Activated T-cell treated with anti-CD3 and anti-CD28 coated beads for 24 hours (primary cell): ENCODE measurements around the gene PLA2G2F.
A peak's percentile ranks its signal among the peaks of the same experiment; 100 is the strongest.

ENCODE experiments used
- DNase-seq: peaks from one replicate; pipeline ENCODE4 v3.0.0-alpha.2; 2020; ENCODE audit warnings: low read depth

The PLA2G2F gene

DNA sequence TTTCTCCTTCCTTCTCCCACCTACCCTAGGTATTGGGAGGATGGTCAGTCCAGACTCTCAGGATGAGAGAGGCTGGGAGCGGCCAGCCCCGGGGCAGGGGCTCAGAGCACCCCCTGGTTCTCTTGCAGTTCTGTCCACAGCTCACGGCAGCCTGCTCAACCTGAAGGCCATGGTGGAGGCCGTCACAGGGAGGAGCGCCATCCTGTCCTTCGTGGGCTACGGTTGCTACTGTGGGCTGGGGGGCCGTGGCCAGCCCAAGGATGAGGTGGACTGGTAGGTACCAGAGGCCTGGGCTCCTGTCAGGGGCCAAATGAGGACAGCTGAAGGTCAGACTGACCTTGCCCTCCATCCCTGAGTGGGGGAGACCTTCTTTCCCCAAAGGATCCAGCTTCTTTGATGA, 4.2 kb downstream of the PLA2G2F start:
- DNase-seq, result no peak

DNA sequence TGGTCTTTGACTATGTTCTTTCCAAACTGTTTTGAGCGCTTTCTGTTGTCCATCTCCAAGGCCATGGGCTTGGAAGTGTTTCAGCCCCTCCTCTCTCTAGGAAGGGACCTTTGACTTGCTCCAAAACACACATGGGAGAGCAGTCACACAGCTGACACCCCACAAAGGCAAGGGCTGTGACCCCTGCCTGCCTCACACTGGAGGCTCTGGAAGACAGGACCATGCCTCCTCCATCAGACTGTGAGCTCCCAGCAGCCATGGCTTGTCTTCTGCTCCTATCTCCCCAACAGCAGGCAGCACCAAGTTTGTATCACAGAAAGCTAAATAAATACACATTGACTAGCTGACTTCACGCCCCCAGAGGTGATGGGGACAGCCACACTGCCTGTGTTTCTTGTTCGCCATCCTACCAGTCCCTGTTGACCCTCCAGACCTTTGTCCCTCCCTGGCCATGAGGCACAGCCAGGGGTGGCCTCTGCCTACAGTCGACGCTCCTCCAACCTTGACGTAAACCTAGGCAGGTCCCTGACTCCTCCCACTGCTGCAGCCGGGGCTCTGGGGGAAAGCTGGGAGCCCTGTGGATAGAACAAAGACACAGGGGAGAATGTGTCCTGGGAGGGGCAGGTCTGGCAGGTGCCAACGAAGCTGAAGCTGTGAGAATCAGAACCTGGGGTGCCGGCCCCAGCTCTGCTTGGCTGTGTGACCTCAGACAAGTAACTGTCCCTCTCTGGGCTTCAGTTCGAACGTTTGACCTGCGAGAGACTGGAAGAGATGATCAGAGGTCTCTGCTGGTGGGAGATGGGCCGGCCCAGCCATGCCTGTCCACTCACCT, 4.8 kb downstream of the PLA2G2F start:
- DNase-seq, result no peak

- no peak for DNase-seq
Observed at GRCh38 chr1:20147846-20148570, 8.9 kb downstream of the PLA2G2F start.

GRCh38 chr1:20148571-20149500, 9.7 kb downstream of the PLA2G2F start:
- no peak for DNase-seq

- DNase-seq, result no peak
Observed at GRCh38 chr1:20149601-20150325, 10.6 kb downstream of the PLA2G2F start.

GRCh38 chr1:20150326-20150705, 11.2 kb downstream of the PLA2G2F start:
- DNase-seq, result no peak

DNA sequence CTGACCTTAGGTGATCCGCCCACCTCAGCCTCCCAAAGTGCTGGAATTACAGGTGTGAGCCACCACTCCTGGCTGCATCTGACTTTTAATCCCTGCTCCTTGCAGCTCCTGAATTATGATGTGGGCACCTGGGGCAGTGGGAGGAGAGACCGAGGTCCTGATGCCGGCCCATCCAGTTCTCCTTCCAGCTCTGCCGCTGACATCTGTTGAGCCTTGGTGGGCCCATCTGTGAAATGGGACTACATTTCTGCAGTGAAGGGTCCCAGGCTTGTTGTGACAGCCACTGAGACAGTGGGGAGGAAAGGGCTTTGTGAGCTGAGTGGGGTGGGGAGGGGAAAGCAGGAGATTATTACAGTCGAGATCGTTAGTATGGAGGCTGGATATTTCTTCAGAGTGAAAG, 11.8 kb downstream of the PLA2G2F start:
- DNase-seq, result no peak

DNA sequence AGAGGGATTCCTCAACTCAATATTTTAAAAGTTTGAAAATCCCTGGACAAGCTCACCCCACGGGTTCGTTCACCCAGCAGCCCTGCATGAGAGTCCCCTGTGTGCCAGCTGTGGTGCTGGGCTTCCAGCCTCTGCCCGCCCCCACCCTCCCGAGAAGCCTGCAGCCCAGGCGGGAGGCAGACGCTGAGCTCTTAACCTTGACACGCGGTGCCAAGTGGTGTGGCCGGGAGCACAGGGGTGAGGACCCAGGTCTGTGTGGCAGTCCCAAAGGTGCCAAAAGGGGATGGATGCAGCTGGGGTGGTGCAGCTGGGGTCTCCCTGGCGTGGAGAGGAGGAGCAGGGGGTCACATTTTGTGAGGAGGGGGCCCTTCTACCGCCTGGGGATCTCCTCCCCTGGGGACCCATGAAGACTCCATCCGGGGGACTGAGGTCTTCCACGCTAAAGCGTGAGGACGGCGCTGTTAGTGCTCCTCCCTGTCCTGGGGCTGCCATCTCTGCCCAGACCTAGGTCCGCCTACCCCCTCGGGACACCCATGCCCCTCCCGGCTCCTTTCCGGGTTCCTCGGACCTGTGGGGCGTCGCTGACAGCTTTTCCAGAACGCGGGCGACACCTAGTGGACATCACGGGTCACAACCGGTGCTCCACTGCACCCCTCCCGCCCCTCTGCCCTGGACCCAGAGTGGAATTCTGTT, 12.9 kb downstream of the PLA2G2F start:
- peak; percentile 69 for DNase-seq

DNA sequence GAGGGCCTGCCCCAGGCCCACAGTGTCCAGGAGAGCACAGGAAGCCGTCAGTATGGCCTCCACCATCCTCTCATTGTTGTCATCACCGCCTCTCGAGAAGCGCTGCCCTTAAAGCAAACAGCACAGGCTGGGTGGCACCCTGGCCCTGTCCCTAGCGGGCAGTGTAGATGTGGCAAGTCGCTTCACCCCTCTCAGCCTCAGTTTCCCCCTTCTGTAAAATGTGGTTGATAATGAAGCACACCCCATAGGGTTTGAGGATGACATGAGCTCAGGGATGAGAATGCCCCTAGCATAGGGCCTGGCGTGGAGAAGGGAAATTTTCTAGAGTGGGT, 13.4 kb downstream of the PLA2G2F start:
- DNase-seq, result no peak

DNA sequence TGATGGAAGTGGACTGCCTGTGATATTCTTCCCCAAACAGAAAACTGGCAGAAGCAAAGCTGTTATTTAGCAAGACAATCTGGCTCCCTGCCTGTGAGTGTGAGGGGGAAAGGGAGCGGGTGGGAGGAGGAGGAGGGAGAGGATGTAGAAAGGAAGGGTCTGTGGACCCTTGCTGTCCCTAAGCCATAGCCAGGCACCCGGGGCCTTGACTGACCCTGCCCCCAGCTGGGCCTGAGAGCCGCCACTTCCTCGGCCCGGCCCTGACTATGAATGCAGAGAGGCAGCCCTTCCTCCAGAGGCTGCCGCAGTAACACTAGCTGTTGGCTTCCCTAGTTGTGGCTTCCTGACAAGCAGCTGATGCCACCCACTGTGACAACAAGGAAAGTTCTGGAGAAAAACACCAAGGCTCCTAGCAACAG, 13.9 kb downstream of the PLA2G2F start:
- DNase-seq, result no peak

GRCh38 chr1:20154301-20154831, 15.2 kb downstream of the PLA2G2F start:
- DNase-seq, result no peak

DNA sequence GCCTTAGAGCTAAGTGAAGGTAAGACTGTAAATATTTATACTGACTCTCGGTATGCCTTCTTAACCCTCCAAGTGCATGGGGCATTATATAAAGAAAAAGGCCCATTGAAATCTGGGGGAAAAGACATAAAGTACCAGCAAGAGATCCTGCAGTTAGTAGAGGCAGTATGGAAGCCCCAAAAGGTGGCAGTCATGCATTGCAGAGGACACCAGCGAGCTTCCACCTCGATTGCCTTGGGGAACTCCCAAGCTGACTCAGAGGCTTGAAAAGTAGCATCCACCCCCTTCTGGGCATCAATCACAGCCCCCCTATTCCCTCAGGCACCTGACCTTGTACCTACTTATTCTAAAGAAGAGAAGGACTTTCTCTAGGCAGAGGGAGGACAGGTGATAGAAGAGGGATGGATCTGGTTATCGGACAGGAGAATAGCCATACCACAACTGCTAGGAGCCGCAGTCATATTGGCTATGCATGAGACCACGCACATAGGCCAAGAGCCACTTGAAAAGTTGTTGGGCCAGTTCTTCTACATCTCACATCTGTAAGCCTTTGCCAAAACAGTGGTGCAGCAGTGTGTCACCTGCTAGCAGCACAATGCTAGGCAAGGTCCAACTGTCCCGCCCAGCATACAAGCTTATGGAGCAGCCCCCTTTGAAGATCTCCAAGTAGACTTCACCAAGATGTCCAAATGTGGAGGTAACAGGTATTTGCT, 19.4 kb downstream of the PLA2G2F start:
- peak; percentile 20 for DNase-seq

DNA sequence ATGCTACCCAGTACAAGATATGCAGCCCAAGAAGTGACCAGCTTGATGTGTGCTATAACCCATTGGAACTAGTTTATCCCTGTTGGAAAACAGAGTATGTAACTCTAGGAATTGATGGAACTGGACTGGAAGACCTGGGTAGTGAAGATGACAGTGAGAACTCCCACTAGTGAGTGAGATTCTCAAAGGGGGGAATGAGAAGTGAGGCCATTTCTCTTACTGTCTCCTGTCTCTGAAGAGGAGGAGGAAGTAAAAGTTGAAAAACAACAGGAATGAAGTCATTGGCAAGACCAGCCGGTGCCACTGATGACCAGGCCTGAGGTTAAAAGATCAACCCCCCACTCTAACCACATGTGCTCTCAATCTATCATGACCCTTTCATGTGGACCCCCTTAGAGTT, 20.9 kb downstream of the PLA2G2F start:
- DNase-seq, result no peak

DNA sequence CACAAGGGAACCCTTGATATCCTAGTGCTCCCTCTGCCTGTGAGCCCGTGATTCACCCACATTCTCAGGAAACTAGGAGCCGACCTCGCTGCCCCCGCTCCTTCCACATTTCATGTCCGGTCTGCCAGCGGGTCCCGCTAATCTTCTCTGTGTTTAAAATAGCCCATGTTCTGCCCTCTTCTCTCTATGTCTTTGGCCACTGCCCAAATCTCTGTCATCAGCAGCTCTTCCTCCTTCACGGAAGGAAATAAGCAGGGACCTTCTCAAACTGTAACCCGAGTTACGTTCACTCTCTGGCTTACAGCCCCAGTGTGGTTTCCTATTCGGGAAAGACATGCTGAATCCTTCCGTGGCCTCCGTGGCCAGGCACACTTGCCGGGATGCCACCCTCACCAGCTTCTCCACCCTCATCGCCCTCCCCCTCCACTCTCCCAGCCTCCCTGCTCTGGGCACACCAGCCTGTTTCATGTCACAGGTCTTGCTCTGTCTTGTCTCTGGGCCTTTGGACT, 25.6 kb downstream of the PLA2G2F start:
- DNase-seq, result no peak

DNA sequence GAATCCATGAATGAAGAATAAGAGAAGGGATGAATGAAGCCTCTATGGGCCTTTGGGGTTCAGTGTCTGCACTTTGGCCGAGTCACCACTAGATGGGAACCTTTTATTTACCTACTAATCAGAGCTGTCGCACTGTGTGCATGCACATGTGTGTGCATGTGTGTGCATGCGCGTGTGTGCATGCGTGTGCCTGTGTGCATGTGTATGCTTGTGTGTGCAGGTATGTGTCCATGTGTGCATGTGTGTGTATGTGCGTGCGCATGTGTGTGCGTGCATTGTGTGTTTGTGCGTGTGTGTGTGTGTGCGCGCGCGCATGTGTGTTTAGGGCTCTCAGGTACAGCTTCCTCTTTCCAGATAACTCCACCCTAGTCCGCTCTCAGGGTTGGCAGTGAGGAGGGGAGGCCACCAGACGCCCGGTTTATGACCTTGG, 26.4 kb downstream of the PLA2G2F start:
- DNase-seq, result no peak

DNA sequence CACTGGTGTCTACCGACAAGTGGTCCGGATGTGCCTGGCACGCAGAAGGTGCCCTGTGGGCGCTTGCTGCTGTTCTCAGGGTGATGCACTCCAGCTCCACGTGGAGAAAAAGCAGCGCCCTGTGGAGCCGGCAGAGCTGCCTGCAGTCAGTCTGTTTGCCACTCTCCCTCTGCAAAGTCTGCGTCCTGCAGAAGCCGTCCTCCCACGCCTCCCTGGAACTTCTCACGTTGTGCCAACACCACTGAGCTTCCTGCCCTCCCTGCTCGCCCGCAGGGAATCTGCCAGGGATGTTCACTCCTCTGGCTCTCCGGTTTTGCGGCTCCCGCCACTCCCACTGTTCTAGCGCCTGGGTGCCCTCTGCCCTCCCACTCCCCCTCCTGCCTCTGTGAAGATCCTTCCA, 26.9 kb downstream of the PLA2G2F start:
- DNase-seq, result no peak

DNA sequence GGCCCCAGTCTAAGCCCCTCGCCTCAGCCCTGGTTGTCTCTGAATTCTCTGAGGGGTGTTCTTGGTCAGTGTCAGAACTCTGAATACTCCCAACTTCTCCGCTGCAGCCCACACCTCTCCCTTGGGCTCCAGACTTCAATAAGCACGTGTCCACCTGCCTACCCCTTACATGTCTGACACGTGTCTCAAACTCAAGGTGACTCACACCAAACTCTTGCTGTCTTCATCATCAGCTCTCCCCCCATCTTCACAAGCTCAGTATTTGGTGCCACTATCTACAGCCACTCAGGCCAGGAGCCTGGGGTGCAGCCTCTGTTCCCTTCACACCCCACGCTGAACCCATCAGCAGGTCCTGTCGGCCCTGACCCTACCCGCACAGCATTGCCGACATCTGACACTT, 28.0 kb downstream of the PLA2G2F start:
- DNase-seq, result no peak

DNA sequence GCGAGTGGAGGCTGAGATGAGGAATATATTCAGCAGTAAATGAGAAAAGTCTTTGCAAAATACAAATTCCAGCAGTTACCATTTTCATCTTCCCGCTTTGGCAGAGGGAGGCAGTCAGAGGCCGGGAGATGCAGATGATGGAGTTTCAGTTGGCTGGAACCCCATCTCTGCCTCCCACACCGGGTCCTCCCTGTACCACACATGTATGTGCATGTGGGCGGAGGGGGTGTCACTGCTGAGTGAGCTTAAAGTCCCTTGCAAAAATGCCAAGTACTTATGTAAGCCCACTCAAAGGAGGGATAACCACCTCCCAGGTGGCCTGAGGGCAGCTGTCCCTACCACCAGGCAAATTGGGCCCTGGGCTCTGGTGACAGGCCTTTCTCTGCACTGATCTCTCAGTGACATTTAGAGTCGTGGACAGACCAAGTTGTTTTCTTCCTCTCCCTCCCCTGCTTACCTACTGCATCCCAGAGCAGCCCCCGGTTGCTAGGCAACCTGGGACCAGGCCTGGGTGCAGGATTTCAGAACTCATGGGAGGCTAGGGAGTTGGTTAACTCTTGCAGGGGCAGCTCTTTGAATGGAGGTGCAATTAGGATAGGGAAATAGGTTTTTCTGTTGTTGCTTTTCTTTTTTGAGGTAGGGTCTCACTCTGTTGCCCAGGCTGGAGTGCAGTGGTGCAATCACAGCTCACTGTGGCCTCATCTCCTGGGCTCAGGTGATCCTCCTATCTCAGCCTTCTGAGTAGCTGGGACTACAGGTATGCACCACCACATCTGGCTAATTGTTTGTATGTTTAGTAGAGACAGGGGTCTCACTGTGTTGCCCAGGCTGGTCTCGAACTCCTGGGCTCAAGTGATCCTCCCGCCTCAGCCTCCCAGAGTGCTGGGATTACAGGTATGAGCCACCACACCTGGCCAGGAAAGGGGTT, 29.7 kb downstream of the PLA2G2F start:
- DNase-seq, result no peak

GRCh38 chr1:20169932-20170331, 30.8 kb downstream of the PLA2G2F start:
- DNase-seq, result no peak
